D721Med (cell line): ENCODE results near the gene ITPR2.
A peak's percentile ranks its signal among the peaks of the same experiment; 100 is the strongest.
"Not testable (repeated sequence)": the region's sequence is repeated elsewhere in the genome, so short reads cannot be mapped to it uniquely, and the experiment has no call there.

Source experiments
- DNase-seq: peaks from one replicate; pipeline ENCODE4 v3.0.0; 2011; ENCODE audit warnings: low spot score; ENCODE audit not compliant: insufficient read length
- FAIRE-seq: peaks from 2 replicates; lab custom pipeline; 2011; peaks lifted over from hg19 to GRCh38; lab: Jason Lieb, UNC
- TF ChIP-seq, protein P1 (sequence below): IDR thresholded peaks from 2 replicates; pipeline ENCODE4 v1.5.1; 2012; ENCODE audit warnings: mild to moderate bottlenecking, control low read depth; ENCODE audit not compliant: insufficient read depth; ENCODE audit errors: missing control alignments

Gene ITPR2

DNA sequence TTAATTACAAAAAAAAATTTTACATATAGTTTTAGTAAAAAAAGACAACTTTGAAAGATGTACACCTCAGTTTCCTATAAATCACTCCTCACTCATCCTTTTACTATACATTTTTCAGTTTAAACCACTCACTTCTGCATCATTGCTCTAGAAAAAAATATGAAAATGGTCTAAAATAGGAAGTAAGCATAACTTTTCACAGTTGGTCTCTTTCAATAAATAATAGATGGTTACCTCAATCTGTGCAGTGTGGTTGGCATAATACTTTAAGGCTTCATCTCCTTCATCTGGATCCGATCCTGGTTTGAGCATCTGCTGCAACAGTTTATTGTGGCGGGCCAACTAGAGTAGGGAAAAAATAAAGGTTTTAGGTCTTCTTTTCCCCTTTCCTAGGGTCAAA, 389.7 kb downstream of the ITPR2 start:
- TF ChIP-seq, protein P1, sequence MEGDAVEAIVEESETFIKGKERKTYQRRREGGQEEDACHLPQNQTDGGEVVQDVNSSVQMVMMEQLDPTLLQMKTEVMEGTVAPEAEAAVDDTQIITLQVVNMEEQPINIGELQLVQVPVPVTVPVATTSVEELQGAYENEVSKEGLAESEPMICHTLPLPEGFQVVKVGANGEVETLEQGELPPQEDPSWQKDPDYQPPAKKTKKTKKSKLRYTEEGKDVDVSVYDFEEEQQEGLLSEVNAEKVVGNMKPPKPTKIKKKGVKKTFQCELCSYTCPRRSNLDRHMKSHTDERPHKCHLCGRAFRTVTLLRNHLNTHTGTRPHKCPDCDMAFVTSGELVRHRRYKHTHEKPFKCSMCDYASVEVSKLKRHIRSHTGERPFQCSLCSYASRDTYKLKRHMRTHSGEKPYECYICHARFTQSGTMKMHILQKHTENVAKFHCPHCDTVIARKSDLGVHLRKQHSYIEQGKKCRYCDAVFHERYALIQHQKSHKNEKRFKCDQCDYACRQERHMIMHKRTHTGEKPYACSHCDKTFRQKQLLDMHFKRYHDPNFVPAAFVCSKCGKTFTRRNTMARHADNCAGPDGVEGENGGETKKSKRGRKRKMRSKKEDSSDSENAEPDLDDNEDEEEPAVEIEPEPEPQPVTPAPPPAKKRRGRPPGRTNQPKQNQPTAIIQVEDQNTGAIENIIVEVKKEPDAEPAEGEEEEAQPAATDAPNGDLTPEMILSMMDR = no peak
- no peak for DNase-seq
- FAIRE-seq = no peak

DNA sequence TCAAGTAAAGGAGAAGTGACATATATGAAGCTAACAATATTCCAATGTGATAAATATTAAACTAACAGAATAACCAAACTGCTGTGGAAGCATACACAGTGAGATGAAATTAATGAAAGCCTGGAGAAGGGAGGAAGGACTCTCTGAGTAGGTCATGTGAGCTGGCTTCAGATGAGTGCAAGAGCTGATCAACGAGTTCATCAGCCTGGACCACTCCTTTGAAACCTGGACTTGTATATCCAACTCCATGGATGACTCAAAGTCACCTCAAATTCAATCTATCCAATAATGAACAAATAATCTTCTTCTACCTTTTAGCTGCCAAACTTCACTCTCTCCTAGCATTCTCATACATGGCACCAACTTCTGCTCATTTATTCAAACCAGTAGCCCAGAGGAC, 391.6 kb downstream of the ITPR2 start:
- no peak for FAIRE-seq
- no peak for DNase-seq
- TF ChIP-seq, protein P1 = no peak

DNA sequence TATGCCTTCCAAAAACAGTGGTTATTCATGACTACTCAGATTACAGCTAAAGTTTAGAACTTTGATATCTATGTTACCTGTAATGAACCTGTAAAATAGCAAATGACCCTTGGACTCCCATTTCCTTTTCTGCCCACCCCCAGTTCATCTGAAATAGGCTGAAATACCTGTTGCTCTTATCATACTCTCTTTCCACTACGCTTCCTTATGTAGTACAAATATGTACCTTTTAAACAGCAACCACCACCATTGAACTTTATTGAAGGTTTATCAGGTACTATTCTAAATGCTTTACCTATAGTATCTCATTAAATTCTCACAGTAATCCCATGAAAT, 398.0 kb downstream of the ITPR2 start:
- FAIRE-seq = no peak
- TF ChIP-seq, protein P1 = no peak
- DNase-seq = no peak

DNA sequence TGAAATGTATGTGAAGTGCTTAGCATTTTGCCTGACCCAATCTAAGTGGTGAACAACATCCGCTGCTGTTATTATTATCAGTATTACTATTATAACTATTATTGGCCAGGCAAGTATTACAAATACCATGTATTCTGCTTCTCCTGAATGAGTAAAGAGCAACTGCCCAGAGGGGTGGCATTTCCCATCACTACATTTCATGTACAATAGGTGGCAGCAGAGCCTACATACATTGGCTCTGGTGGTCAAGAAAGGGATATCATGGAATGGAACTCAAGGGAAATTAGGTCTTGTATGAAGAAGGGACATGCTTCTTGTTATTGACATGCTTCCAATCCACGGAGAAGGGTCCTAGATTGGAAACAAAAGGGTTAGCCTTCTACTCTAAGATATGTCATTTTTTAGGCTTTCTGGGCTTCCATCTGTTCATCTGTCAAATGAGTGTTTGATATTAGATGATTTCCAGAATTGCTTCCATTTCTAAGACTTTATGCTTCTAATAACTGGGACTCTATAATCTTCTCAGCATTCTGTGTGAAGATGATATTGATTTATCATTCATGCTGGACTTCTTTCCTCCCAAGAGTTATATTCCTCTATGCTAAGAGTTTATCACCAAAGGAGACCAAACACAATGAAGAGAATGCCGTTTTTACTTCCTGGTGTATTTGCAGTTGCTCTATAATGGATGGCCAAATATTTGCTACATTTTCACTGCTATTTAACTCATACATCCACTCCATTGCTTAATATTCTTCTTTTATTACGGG, 398.5 kb downstream of the ITPR2 start:
- DNase-seq (no peak), FAIRE-seq (peak; percentile 87)
- TF ChIP-seq, protein P1 = peak; percentile 83

DNA sequence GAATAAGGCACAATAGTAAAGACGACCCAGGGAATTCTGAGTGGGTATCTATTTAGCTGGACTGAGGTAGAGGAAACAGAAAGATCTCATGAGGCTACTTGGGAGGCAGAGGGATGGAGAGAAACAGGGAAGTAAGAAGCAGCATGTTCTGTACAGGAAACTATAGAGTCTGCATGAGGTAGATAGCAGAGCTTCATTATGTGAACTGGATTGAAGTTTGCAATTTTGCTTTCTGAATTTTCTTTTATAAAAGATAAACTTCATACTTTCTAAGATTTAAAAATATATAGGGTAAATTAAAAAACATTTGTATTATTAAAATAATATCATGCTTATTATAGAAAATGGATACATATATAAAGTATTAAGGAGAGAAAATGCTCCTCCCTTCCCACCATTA, 399.3 kb downstream of the ITPR2 start:
- not testable (repeated sequence) for DNase-seq, FAIRE-seq

DNA sequence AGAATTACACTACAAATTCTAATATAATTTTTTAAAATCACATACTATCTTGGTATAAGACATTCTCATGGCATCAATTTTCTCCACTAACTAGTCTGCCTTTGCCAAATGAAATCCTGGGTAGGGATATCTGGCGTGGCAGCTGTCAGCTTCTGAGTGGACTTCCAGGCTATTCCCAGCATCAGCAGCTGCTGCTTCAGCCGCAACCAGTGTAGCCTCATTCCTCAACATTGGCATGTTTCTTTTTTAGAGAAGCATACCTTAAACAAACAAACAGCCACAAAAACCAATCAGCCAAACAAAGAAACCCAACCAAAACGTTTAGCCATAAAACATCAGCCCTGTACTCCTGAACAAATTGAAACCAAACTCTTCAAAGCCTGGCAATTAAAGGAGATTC, 401.8 kb downstream of the ITPR2 start:
- DNase-seq = no peak
- FAIRE-seq = no peak
- TF ChIP-seq, protein P1 = no peak

DNA sequence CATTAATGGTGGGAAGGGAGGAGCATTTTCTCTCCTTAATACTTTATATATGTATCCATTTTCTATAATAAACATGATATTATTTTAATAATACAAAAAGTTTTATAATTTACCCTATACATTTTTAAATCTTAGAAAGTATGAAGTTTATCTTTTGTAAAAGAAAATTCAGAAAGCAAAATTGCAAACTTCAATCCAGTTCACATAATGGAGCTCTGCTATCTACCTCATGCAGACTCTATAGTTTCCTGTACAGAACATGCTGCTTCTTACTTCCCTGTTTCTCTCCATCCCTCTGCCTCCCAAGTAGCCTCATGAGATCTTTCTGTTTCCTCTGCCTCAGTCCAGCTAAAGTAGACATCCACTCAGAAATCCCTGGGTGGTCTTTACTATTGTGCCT, 402.4 kb downstream of the ITPR2 start:
- DNase-seq, FAIRE-seq: not testable (repeated sequence)

DNA sequence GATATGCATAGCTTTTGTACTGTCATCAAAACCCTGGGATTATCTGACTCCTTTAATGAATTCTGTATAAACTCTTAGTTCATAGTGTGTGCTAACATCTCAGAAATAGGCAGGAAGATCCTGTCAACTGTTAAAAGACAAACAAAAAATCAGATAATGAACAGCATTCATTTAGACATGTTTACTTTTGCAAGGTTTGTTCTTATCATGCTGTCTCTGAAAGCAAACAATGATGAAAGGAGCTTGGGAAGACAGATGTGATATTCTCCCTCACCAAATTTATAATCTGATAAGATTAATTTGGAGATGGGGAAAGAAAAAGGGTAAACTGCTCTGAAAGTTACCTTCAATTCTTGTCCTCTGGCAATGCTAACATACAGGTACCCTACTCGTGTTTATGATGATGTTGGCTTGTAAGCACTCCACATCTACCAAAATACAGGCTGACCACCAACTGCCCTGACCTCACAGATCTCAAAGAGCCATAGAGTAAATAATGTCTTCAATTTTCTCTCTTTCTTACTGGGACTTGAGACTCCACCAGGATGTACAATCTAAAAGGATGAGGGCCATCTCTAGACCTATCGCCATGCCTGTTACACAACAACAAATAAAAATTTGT, 403.8 kb downstream of the ITPR2 start:
- DNase-seq (no peak), FAIRE-seq (no peak)
- TF ChIP-seq, protein P1 = no peak
